NCI-H1694 treated with DMSO at 0.1 percent for 48 hours (cell line): ENCODE data around the gene SPATS2.
A peak's percentile ranks its signal among the peaks of the same experiment; 100 is the strongest.
"Not testable (repeated sequence)": the region's sequence is repeated elsewhere in the genome, so short reads cannot be mapped to it uniquely, and the experiment has no call there.

Experiments used
- DNase-seq: peaks from one replicate; lab custom pipeline; 2025; lab: John Stamatoyannopoulos, UW

The SPATS2 gene

GRCh38 chr12:49367381-49368239, at the start of gene SPATS2:
SPATS2 (plus strand) TSS chr12:49367462; CDS start chr12:49461013, 93,551 bp downstream.
- DNase-seq, result no peak

GRCh38 chr12:49320411-49321103, 46.7 kb upstream of the SPATS2 start:
- DNase-seq, result not testable (repeated sequence)

GRCh38 chr12:49322367-49322707, 44.9 kb upstream of the SPATS2 start:
- DNase-seq, result no peak

GRCh38 chr12:49322708-49323523, 44.3 kb upstream of the SPATS2 start, which contains the start of gene TROAP:
TROAP (plus strand) TSS chr12:49323255; CDS start chr12:49323609, 354 bp downstream.
- peak; percentile 97 for DNase-seq

- DNase-seq, result no peak
Measured at GRCh38 chr12:49323524-49324097, 43.7 kb upstream of the SPATS2 start.

GRCh38 chr12:49325606-49326005, 41.7 kb upstream of the SPATS2 start:
- no peak for DNase-seq

GRCh38 chr12:49327368-49327767, 39.9 kb upstream of the SPATS2 start:
- no peak for DNase-seq

- no peak for DNase-seq
Measured at GRCh38 chr12:49327887-49328286, 39.4 kb upstream of the SPATS2 start.

- no peak for DNase-seq
Measured at GRCh38 chr12:49328816-49329215, 38.4 kb upstream of the SPATS2 start.

- no peak for DNase-seq
Measured at GRCh38 chr12:49330032-49330619, 37.1 kb upstream of the SPATS2 start.

- DNase-seq, result no peak
Measured at GRCh38 chr12:49330631-49331379, 36.5 kb upstream of the SPATS2 start.

- DNase-seq, result no peak
Measured at GRCh38 chr12:49331380-49332222, 35.7 kb upstream of the SPATS2 start.

GRCh38 chr12:49332441-49332861, 34.8 kb upstream of the SPATS2 start:
- no peak for DNase-seq

GRCh38 chr12:49332891-49333371, 34.3 kb upstream of the SPATS2 start:
- DNase-seq, result no peak

- DNase-seq, result not testable (repeated sequence)
Measured at GRCh38 chr12:49333778-49334177, 33.5 kb upstream of the SPATS2 start.

- no peak for DNase-seq
Measured at GRCh38 chr12:49334226-49334625, 33.0 kb upstream of the SPATS2 start.

GRCh38 chr12:49334681-49335080, 32.6 kb upstream of the SPATS2 start:
- no peak for DNase-seq

GRCh38 chr12:49335118-49335954, 31.9 kb upstream of the SPATS2 start:
- DNase-seq, result no peak
